Jurkat, Clone E6-1 (cell line): ENCODE results near the gene ECM2.

Experiments
- DNase-seq: peaks from one replicate; pipeline ENCODE4 v3.0.0-alpha.2; 2011; ENCODE audit warnings: low read depth, low spot score
- H3K4me3 ChIP-seq: 2 replicates; pipeline ENCODE4 v1.5.1; 2011; ENCODE audit warnings: mild to moderate bottlenecking, low read length, control low read depth, moderate library complexity

ECM2 gene

DNA sequence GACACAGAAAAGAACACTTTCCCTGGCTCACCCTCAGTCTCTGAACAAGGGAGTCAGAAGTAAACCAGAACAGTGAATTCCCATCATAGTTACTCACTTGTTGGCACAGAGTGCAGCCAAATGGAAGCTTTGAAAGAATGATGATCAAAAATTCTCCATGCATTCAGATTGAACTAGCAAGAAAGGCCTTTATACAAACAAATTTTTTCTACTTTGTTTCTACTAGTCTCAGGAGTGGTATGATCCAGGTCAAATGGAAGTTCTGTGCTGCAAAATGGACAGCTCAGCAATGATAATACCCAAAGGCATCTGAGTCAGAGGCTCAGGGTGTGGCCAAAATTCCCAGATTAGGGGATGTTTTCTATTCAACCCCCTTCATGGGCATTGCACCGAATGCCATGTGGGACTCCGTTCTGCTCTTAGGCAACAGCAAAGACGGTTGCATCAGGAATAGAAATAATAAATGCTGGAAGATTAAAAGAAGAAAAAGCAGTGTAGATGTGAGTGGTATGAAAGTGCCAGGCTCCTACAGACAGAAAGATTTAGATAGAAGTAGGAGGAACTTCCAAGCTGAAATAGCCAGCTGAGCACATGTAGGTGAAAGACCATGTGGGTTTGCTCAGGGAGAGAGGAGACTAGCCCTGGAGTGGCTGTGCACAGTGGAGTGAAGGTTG, 29.5 kb downstream of the ECM2 start:
- no peak overlapping the region for H3K4me3 ChIP-seq
- no peak for DNase-seq

DNA sequence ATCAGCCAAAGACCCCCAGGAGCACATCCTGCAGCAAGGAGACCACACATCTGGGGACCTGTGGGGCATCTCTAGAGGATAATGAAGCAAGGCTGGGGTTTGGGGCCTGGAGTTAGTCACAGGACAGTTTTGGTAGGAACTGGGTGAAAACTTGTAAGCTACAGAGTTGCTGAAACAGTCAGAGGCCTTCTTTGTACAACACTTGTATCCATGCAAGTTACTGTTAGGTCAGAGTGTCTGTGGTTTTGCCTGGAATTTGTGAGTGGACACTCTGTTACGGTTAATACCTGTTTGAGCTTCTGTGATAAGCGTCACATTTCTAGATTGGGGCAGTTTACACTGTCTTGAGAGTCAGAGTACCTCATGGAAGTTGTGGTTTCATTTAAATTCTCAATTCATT, 30.9 kb downstream of the ECM2 start:
- H3K4me3 ChIP-seq: no peak overlapping the region
- no peak for DNase-seq

DNA sequence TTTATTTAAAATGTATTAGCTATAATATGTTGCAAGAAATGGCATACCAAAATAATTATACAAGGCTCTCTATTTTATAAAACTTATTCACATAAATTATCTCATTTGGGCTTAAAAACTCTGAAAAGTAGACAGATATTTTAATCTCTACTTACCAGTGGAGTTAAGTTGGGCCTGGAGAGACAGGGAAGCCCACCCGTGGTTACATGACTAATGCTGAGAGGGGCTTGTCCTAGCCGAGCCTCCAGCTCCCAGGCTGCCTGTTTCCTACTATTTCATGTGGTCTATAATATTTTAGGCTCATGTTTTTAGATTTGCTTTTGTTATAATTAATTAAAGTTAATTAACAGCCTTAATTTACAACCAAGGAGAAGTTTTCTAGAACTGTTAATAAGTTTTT, 32.6 kb downstream of the ECM2 start:
- H3K4me3 ChIP-seq: no peak overlapping the region
- no peak for DNase-seq

DNA sequence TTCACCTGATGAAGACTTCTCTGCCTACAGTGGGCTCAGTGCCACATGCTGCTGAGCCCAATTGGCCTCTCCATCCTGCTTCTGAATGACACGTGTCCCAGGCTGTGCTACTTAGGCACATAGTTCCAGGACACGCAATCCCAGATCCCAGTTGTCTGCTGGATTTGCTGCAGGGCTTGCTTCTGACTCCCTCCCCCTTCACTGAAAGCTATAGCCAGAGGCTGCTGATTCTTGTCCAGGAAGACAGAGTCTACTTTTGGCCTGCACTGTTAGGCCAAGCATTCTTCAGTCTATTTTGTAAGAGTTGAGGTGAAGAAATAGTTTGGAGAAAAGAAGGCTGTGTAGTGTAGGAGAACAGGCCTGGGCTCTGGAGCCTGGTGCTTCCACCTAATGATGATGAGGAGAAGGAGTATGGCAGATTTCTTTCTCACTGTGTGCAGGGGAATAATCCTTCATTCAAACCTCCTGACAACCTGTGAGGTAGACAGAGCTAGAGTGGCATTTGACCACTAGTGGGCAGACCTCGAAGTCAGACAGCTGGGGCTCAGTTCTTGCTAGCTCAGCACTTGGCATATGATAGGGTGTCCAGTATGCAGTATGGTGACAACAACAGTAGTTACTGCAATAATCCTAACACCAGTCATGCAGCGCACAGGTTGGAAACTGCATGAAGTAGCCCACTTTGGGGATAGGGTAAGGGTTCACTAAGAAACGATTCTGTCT, 34.0 kb downstream of the ECM2 start:
- H3K4me3 ChIP-seq: no peak overlapping the region
- DNase-seq: peak; percentile 34

DNA sequence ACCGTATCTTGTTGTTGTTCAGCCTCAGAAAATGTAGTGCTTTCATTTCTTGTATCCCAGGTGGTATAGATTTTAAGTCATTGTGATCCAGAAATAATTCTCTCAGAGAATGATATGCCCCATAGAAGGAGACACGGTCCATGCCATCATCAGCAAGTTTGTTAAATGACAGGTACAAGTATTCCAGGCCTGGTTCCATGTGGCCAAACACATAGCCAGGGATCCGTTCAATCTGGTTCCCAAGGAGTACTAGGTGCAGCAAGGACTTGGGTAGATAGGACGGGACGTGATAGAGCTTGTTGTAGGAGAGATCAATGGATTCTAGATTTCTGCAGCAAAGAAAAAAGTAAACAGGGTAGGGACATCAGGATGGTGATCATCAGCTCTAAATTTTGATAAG, 35.1 kb downstream of the ECM2 start:
- no peak for DNase-seq
- H3K4me3 ChIP-seq: no peak overlapping the region

DNA sequence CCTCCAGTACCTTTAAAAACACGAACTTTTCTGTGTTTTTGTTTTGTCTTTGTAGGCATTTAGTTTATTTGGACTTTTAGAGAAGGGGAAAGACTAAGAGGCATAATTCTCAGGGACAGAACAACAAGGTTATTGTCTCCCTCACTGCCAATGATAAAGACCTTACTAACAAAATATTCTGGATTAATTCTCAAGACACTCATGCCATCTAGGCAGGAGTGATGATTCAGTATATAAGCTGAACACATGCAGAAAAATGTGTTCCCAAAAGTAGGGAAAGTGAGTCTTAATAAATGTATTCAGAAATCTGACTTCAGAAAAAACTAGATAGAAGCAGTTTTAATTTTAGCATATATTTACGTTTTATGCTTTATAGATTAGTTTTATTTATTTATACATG, 36.1 kb downstream of the ECM2 start:
- no peak overlapping the region for H3K4me3 ChIP-seq
- DNase-seq: no peak

DNA sequence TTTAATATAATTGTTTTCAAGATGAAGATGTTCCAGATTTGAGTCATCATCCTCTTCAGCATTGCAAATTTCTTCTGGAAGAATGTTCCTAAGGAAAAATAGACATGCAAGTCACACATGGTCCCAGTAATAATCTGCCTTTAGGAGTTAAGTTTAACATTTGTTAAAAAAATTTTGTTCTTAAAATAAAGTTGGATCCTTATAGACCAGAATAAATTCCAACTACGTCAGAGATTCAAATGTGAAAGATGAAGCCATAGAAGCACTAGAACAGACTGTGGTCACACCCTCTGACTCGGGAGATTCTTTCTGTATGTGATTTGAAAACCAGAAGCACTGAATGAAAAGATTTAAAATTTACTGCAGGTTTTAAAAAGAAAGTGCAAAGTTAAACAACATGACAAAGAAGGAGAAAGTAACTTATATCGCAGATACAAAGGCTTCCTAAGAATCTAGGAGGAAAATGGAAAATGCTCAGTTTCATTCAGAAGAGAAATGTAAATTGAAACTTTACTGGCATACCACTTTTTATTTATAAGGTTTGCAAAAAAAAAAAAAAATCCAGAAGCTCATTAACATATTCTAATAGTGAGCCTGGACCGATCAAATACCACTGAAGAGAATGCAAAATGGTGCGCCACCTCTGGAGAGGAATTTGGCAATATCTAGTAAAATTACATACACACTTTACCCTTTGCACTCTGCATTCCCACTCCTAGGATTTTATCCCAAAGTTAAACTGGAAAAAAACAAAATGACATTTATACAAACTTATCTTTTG, 39.2 kb downstream of the ECM2 start:
- DNase-seq: no peak

DNA sequence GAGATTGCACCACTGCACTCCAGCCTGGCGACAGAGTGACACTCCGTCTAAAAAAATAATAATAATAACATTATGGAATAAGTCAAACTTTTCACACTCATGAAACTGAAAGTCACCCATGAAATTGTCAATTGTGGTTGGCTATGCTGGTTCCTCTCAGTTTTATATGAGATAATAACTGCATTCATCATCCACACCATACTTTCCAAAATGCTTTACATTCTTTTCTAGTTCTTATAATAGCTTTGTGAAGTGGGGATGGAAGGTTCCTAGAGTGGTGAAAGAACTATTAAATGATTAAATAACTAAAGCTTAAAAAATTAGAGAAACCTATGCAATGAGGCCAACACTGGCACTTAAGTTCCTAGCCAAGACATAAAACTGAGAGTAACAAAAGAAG, 40.9 kb downstream of the ECM2 start:
- DNase-seq: no peak
- H3K4me3 ChIP-seq: no peak overlapping the region

More for the DNA sequence above, 39.2 kb downstream of the ECM2 start:
- no peak overlapping the region for H3K4me3 ChIP-seq

DNA sequence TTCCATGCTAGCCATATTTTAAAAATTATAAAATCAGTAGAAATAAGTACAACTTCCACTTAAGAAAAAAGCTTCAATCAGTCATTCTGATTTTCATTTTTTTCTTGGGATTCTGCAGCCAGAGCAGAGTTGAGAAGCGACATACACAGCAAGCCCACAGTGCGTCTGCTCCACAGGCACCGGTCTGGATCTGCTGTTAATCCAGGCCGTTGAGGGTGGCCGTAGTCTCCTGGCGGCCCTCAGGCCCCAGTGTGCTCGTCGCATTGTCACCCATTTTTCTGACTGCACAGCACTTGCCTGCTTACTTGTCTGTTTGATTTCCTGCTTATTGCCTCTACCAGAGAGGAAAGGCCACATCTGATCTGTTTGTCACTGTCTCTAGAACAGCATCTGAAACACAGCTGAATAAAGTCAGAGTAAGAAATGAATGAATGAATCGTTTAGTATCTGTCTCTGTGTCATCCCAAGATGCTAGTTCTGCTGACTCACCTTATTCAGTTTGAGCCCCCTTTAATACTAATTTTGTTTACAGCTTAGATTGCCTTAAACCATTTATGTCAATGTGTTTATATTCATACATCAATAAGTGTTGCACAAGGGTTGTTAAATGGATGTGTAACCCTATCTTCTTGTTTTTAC, 41.9 kb downstream of the ECM2 start:
- DNase-seq: no peak

DNA sequence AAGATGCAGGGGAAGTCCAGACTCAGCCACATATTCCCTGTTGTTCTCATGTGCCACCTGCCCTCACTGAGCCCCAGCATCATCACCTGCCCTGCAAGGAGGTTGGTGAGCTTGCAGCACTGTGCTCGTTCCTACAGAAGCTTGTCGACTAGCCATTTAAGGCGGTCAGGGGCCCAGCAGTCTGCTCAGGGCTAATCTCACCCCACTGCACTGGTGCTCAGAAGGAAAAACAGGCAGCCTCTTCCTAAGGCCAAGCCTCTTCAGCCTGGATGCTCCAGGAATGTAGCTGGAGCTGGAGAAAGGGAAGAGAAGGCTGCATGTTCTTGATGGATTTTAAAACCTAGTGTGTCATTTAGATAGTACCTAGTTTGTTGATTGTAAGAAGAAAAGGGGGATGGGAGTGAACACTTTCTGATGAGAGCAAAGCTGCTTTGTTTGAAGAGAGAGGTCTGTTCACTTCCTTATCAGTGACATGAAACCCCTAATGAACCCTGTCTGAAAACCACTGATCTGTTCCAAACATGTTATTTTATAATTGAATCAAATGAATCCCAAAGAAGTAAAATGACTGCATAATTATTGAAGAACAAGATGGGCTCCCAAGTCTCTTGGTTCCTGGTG, 42.9 kb downstream of the ECM2 start:
- DNase-seq: no peak
- no peak overlapping the region for H3K4me3 ChIP-seq

More for the DNA sequence above, 41.9 kb downstream of the ECM2 start:
- no peak overlapping the region for H3K4me3 ChIP-seq

DNA sequence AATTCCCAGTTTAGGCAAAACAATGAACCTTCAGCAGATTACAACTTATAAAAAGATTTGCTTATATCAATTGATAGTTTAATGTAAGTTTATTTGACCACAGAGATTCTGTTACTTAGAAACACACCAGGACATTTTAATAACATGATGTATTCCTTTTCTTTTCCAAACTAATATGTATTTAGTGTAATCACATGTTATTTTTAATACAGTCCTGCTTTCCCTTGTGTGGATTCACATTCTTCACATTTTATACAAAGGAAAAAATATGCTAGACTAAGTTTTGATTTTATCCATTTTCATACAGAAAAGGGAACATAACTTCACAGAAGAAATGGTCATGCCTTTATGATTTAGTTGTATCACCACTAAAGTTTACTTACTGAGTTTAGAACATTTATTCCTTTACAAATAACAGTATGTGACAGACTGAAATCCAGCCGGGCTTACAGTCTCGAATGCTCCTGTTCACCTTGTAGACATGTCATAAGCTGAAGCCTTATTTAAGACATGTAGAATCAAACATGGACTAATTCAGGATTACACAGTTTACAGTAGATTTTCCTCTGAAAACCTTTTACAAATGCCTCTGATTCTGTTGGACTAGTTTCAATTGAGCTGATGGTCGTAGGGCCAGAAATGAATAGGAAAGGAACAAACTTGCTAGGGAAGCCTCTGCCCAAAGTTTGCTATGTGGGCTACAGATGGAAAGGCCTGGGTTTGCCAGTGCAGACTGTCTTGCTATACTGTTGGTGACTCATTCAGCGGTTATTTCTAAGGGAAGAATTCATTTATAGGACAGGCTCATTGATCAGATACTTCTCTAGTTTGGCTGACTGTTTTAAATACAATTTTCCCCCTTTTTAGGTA, 46.9 kb downstream of the ECM2 start:
- no peak for DNase-seq

DNA sequence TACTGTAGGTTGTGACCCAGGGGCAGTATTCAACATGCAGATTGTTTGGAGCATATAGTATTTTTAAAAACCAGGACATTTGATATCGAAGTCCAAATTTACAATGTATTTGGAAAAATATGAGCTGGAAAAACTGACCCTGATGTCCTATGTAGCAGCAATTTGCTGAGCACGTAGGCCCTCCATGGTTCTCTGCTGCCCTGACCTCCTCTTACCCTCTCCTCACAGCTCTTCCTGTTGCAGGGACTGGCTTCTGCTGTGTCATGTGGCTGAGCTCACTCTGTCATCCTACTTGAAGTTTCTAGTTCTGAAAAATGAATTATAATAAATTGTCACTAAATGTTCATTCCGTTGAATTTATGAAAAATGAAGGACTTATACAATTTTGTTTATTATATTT, 49.4 kb downstream of the ECM2 start:
- DNase-seq: no peak
- no peak overlapping the region for H3K4me3 ChIP-seq

More for the DNA sequence above, 46.9 kb downstream of the ECM2 start:
- no peak overlapping the region for H3K4me3 ChIP-seq

DNA sequence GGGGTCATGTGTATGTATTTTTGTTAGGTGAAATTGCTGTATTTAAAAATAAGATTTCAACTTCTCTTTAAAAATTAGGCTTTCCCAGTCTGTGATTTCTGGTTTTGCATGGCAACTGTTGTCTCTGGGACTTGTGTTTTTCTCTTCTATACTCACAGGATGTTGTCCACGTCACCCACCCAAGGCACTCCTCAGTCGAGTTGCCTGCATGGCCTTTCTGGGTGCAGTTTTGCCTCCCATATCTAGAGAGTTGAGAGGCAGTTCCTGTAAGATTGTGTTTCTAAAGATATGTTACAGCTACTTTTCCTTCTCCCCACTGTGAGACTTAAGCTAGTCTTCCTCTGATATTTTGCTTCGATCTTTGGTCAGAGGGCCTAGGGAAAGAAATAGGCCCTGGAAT, 51.2 kb downstream of the ECM2 start:
- no peak overlapping the region for H3K4me3 ChIP-seq
- DNase-seq: no peak

DNA sequence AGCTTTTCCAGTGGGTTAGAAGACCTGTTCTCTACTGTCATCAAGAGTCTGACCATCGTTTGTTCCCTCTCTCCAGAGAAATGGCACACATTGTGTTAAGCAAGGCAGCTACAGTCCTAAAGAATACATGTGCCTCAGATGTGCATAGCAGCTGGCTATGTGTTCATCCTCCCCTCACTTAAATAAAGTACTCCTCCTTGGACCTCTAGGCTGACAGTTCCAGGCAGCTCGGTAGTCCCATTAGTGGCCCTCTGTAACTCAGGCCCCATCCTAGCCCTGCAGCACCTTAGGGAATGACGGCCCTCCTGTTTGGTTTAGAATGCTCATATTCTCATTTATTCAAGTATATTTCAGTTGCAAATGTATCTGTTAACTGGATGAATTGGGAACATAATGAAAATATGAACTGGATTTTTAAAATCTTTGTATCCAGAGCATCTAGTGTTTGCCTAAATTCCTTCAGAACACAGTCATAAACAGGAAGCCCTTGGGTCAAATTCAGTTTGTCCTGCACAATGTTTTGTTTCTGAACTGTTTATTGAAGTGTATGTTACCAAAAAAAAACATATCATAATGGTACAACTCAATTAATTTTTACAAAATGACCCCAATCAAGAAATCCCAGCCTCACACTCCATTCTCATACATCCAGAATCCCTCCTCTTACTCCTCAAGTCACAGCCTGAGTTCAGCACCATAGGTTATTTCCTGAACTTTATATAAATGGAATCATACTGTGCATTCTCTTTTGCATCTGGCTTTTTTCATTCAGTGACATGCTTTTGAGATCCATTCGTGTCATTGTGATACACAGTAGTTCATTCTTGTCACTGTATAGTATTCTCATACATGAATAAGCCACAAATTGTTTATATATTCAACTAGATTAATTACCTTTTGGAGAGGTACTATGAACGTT, 51.9 kb downstream of the ECM2 start:
- H3K4me3 ChIP-seq: no peak overlapping the region
- no peak for DNase-seq

DNA sequence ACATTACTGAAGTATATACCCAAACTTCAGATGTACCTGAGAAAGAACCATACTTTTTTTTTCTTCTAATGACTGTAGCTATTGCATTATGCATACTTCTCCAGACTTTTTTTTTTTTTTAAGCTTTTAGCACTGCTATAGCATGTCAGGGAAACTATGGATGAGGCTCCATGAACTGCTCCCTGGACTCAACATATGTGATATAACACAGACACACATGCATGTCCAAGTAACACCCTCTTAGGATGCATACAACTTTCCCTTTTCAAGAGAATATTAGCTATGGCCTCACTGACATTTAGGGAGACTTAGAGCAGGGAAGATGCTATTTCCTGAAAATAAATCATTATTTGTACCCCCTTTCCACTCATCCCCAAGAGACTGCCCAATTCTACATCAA, 53.0 kb downstream of the ECM2 start:
- no peak for DNase-seq
- H3K4me3 ChIP-seq: no peak overlapping the region

DNA sequence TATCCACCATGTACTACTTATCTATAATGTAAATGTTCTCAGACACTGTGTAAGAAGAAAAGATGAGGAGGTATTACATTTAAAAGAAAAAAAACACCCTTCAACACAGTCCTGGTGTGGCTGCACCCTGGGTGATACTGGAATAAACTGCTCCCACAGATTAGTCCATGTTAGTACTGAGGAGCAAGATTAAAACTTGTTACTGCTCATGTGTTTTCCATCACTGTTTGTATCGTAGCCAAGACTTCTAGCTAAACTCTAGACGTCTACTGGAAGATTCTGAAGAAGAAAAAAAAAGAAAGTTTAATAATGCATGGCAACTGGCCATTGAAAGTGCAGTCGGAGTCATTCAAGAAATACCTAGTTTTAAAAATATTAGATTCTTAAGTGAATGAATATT, 53.5 kb downstream of the ECM2 start, which contains the start of gene ASPN:
ASPN (minus strand) TSS at position 178 of the 400 bp plus-strand sequence.
- no peak for DNase-seq
- no peak within 1 kb of the TSS for H3K4me3 ChIP-seq

DNA sequence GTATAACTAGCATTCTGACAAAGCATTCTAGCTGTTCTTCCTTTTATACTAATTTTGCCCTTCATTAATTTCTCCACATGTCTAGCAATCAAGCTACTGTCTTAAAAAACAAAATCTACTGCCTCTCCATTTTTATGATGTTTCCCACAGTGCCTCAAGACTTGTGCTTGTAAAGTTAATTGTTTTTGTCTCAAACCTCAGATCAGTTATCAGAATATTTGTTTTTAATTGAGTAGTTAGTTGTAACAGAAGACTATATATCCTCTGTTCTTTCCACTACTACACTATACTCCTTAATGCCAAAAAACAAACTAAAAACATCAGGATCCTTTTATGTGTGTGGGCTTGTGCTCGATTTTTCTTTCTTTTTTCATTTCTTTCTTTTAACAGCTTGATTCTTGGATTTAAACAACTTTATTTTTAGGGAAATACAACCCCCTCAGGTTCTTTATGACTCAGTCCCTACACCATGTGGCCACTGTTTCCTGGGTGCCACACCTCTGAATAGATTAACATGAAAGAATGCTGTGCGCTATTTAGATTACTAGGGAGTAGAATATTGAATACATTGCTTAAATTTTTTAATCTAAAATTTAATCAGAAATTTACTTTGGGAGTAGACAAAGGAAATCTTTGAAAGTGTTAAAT, 54.7 kb downstream of the ECM2 start:
- no peak overlapping the region for H3K4me3 ChIP-seq
- no peak for DNase-seq
